Dermis microvascular lymphatic vessel endothelial cell (primary cell): ENCODE measurements around the gene SEZ6. TPM values are rescaled to one million over a fixed set of nuclear protein-coding genes. Genes with fewer than 3 reads are reported as not detected.

Experiments
- DNase-seq, 2 donors: peaks; one replicate each; pipeline versions ENCODE4 v3.0.0 to v3.0.0-alpha.2; 2010; ENCODE audit warnings: low read depth in 2 of 2
- total RNA-seq: library from RNA; depleted of rRNA; stranded (reverse); fragments of >200 nt; gene quantifications from 2 replicates; pipeline ENCODE4 v1.2.1, GENCODE V29; 2014

SEZ6 gene
- total RNA-seq, 1 donor from 2014 or later: not detected

DNA sequence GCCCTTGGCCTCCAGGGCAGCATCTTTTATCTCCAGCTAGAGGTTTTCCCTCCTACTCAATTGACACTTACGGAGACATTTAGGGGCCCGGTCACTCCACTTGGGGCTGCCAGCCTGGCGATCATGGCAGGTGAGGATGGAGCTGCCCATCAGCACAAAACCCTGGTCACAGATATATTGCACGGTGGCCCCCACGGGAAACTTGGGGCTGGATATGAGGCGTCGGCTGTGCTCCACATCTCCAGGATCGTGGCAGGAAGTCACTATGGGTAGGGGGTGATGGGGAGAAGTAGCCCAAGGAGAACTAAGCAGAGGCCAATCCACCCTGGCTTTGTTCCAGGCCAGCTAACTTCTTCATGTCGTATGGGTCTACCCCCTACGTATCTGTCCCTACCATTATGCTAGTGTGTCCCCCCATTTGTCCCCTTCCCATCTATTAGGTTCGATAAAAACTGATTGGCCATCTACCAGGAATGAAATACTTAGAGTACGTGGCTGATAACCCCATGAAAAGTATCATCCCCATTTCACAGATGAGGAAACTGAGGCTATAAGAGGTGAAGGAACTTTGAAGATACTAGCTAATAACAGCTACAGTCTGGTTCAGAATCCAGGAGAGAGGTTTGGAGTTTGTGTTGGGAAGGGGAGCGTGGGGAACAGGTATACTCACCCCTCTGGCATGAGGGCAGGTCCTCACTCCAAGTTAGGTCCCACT lies 48.4 kb downstream of the SEZ6 start:
- no peak for DNase-seq

DNA sequence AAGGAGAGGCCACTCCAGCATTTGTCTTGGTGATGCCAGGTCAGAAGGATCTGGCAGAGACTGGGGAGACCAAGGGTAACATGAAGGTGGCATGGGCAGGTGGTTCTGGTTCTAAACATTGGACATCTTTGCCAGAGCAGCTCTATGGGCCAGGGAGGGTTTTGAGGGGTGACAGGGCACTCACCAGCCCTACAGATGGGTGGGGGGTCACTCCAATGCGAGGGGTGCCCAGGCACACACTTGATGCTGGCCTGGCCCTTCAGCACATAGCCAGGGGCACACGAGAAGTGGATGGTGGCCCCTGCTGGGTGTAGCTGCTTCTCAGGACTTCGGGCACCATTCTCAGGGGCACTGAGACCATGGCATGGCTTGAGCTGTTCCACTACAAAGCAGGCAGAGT lies 49.0 kb downstream of the SEZ6 start:
- no peak for DNase-seq

GRCh38 chr17:28956112-28956511 lies 49.7 kb downstream of the SEZ6 start:
- DNase-seq: no peak

GRCh38 chr17:28955408-28955807 lies 50.4 kb downstream of the SEZ6 start:
- no peak for DNase-seq

DNA sequence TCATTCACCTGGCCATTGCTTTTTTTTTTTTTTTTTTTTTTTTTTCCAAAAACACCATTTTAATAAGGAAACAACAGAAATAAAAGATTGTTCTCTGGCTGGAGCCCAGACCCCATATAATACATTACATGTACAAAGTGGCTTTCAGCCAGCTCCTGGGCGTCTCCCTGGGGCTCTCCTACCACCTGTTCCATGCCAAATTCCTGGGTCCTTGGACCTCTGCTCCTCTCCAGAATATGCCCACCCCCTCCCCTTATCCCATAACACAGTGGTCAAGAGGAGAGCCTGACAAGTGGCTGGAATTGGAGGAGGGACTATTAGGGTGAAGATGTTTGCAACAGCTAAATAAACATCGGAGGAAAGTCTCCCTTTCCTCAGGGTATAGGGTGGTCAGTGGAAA lies 50.9 kb downstream of the SEZ6 start:
- no peak for DNase-seq

- peak in 1 of 2 donors; percentile 55 for DNase-seq
Observed at GRCh38 chr17:28953444-28954118, 52.3 kb downstream of the SEZ6 start.

GRCh38 chr17:28951991-28952975 lies 53.5 kb downstream of the SEZ6 start:
- DNase-seq: peak; percentile 99

DNA sequence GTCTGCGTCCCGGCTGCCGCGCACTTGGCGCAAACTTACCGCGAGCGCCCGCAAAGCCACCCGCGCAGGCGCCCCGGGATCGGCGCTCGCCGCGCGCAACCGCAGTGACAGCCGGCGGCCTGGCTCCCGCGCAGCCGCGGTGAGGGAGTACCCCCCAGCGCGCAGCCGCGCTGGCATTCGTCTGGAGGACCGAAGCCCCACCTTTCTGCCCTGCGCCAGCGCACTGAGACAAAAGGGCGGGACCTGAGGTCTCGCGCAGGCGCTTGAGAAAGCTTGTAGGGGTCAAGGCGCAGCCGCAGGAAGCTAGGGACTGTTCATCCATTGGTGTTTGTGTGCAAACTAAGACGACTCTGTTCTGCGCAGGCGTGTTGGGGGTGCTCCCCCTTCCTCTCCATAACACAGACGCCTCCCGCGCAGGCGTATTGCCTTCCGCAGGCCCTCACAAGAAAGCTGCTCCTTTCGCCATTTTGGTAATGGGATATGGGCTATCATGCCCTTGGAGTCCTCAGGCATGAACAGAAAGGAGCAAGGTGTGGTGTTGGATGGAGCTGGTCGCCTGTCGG lies 54.3 kb downstream of the SEZ6 start, which contains the start of gene PHF12:
Gene PHF12, minus strand, starts transcription at position 91 of the 563 bp plus-strand sequence. CDS start 558 bp downstream, outside the sequence.
- DNase-seq: peak; percentile 100

GRCh38 chr17:28950752-28951427 lies 54.9 kb downstream of the SEZ6 start:
- no peak for DNase-seq

GRCh38 chr17:28950017-28950751 lies 55.6 kb downstream of the SEZ6 start:
- DNase-seq: peak in 1 of 2 donors; percentile 41

- DNase-seq: peak in 1 of 2 donors; percentile 57
Observed at GRCh38 chr17:28949185-28950016, 56.4 kb downstream of the SEZ6 start.

DNA sequence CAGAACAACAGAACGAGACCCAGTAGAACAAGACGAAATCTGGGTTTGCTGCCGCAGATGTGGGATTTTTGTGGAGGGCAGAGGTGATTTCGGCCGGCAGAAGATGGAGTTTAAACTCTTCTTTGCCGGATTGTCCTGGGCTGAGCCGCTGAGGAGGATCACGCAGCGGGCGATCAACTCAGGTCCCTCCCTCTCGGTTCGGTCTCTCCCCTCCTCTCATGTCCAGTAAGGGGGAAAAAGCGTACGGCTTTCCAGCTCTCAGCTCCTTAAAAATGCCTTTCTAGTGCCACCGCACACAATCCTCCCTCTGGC lies 57.0 kb downstream of the SEZ6 start:
- DNase-seq: peak in 1 of 2 donors; percentile 63

GRCh38 chr17:28948342-28948741 lies 57.5 kb downstream of the SEZ6 start:
- no peak for DNase-seq

GRCh38 chr17:28947639-28948038 lies 58.2 kb downstream of the SEZ6 start:
- DNase-seq: no peak

- peak in 1 of 2 donors; percentile 86 for DNase-seq
Observed at GRCh38 chr17:28946239-28946638, 59.6 kb downstream of the SEZ6 start.

DNA sequence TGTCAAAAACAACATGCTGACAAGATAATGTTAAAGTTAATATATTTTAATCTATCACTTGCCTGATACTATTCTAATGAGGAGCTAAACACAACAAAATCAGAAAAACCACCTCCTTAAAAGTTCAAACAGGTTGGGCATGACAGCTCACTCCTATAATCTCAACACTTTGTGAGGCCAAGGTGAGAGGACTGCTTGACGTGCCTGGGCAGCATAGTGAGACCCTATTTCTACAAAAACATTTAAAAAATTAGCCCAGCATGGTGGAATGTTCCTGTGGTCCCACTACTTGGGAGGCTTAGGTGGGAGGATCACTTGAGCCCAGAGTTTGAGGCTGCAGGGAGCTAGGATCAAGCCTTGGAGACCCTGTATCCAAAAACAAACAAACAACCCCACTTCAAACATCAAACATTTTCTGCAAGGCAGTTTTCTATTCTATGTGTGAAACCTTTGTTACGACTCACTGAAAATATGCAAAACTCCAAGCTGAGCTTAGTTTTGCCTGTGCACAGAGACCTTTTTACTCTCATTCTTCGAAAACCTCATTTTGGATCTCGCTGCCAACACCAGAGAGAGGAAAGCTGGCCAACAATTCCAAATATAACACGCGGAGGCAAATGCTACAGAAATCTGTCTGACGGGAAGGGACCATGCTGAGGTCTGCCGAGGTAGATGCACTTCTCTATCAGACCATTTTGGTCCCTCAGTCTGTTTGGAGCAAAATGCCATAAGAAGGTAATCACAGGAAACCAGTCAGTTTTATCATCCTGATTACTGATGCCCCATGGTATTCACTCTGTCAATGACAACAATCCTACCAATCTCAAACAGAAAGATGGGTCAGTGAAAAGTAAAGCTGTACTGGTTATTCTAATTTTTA lies 60.7 kb downstream of the SEZ6 start:
- DNase-seq: peak in 1 of 2 donors; percentile 46

DNA sequence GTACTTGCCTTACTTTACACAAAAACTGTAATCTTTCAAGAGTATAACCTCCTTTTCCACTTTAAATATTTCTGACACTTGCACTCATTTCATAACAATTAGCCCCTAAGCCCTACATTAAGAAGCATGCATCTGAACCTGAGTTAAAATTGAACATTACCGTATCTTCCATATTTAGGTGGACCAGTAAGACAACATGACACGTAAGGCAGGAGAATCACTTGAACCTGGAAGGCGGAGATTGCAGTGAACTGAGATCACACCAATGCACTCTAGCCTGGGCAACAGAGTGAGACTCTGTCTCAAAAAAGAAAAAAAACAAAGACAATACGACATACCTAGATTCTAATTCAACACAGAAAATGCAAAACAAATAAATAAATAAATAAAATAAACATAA lies 61.5 kb downstream of the SEZ6 start:
- DNase-seq: no peak

DNA sequence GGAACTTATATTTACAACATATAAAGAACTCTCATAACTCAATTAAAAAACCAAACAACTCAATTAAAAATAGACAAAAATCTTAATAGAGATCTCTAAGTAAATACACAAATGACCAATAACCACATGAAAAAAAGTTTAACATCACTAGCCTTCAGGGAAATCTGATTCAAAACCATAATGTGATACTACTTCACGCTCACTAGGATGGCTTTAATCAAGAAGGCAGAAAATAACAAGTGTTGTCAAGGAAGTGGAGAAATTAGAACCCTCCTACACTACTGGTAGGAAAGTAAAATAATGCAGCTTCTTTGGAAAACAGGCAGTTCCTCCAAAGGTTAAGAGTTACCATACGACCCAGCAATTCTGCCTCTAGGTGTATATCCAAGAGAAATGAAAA lies 62.9 kb downstream of the SEZ6 start:
- no peak for DNase-seq
